ENCODE data around the gene RBM4B. TPM values are rescaled to one million over a fixed set of nuclear protein-coding genes. Genes with fewer than 3 reads are reported as not detected.

RBM4B gene
- total and polyA plus RNA-seq, 2 of the 4 experiments (the other 2 are of a cell fraction) = 23.1 to 26.7 TPM

GRCh38 chr11:66692871-66693331 lies 15.2 kb upstream of the RBM4B start:
- no peaks in the 10 kb centered on the region for H3K4me1 ChIP-seq (ENCODE audit: control insufficient read depth, insufficient read depth, low read length)
- H2AK9ac ChIP-seq (replicated peaks; ENCODE audit: low read depth, low read length, poor library complexity) = no peak overlapping the region
- no peak overlapping the region for H3K4ac ChIP-seq (ENCODE audit: low read depth, low read length)
- no peak overlapping the region for H2BK120ac ChIP-seq (ENCODE audit: low read depth, low read length)
- H4K20me1 ChIP-seq (ENCODE audit: insufficient read depth, low read length) = no peaks in the 10 kb centered on the region
- no peak overlapping the region for H3K18ac ChIP-seq (ENCODE audit: low read depth, low read length)
- WGBS, 2 experiments (ENCODE audit: extremely low coverage in 2 of 2, insufficient read length in 1 of 2) = 88% methylated on average over 12 of the region's 20 CpGs; no CpG with 5 or more reads in 1 of the 2 experiments
- H2BK5ac ChIP-seq (ENCODE audit: low read depth, low read length, poor library complexity, severe bottlenecking) = no peak overlapping the region
- BruUV-seq (replicated peaks) = no TSS peak
- dilution Hi-C loops (cut with HindIII; ENCODE audit: low sequenced_read_pairs, unreplicated experiment) = no loop called here
- H4K8ac ChIP-seq (ENCODE audit: low read depth in 2 of 2, low read length in 2 of 2) = no peak overlapping the region
- no peak overlapping the region for H2BK15ac ChIP-seq (ENCODE audit: low read depth, low read length)
- POLR2A ChIA-PET (ENCODE audit: unreplicated experiment) = interaction anchor here (0.6 kb wide), 1 partner anchor 142 kb away, joined by 3 read pairs; no protein-coding TSS in a partner anchor
- no peak overlapping the region for H3K4me3 ChIP-seq (ENCODE audit: insufficient read depth, low read depth, low read length)
- TF ChIP-seq RCOR1 (IDR thresholded peaks at IDR 0.05; ENCODE audit: insufficient replicate concordance, low read length) (no peak), MAFK (IDR thresholded peaks at IDR 0.05; ENCODE audit: low read depth, low read length) (no peak), POLR2A (IDR thresholded peaks at IDR 0.05; ENCODE audit: low read depth, low read length) (no peak)
- no peak overlapping the region for H4K5ac ChIP-seq (ENCODE audit: low read depth, low read length)
- no peak for DNase-seq
- intact Hi-C loops (cut with micrococcal nuclease) = no loop called here
- CTCF ChIA-PET = no interaction called here
- in situ Hi-C loops (cut with MboI; ENCODE audit: low sequenced_read_pairs) = loop anchor here (5.0 kb wide), 2 partner anchors 139 to 284 kb away; partner anchors contain the start of gene C11orf86
- no peak overlapping the region for H3K9ac ChIP-seq (ENCODE audit: low read depth, low read length)
- H3K9me3 ChIP-seq (ENCODE audit: control insufficient read depth, insufficient read depth, low read length) = no peaks in the 10 kb centered on the region
- H4K91ac ChIP-seq (ENCODE audit: insufficient read depth, low read depth, low read length) = no peak overlapping the region
- H3K79me1 ChIP-seq (ENCODE audit: low read depth in 1 of 2, low read length in 2 of 2) = no peaks in the 10 kb centered on the region
- no peak overlapping the region for H3K4me2 ChIP-seq (ENCODE audit: low read depth, low read length)
- no peak overlapping the region for H3K56ac ChIP-seq (ENCODE audit: extremely low read depth, insufficient read depth, low read length)
- no peak overlapping the region for H2BK20ac ChIP-seq (ENCODE audit: low read depth, low read length)
- H3K36me3 ChIP-seq (ENCODE audit: control insufficient read depth, insufficient read depth, low read length) = no peaks in the 10 kb centered on the region
- H3K9me1 ChIP-seq (ENCODE audit: insufficient read depth, low read length) = no peaks in the 10 kb centered on the region
- H3K23ac ChIP-seq (ENCODE audit: low read depth, low read length) = no peak overlapping the region
- H2AFZ ChIP-seq (replicated peaks; ENCODE audit: low read length, poor library complexity) = peak overlapping the region; percentile 23
- ATAC-seq (ENCODE audit: low read depth) = no peak
- no peak overlapping the region for H3K14ac ChIP-seq (replicated peaks; ENCODE audit: low read depth, low read length)
- no peak overlapping the region for H3K27ac ChIP-seq (ENCODE audit: insufficient read depth, low read length)
- no peaks in the 10 kb centered on the region; the same call in 1 of the 2 replicates for H3K27me3 ChIP-seq (ENCODE audit: control insufficient read depth, insufficient read depth, low read length)
- no peak overlapping the region for H2AK5ac ChIP-seq (ENCODE audit: low read depth, low read length)
